Measurements from ENCODE around the gene MRPL9.

Gene MRPL9

DNA sequence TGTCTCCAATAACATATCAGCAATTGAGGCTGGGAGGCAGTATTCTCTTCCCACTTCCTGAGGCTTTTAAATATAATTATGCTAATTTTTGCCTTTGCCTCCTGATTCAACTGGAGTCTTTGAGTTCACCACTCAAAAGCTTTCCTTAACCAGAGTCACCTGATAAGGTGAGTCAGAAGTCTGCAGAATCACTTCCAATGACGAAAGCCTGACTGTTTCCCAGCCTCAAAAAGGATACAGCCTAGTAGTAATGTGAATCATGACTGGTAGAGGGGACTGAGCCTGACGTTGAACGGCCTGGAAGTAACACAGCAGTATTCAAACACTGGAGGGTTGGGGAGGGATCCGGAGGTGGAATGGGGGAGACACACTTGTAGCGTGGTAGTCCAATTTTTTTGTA, 10.4 kb upstream of the MRPL9 start:
- TF ChIP-seq NFIC (IDR thresholded peaks at IDR 0.05) = no peak
- TF ChIP-seq EGR1 (IDR thresholded peaks at IDR 0.05) = no peak
- TF ChIP-seq, protein P1, sequence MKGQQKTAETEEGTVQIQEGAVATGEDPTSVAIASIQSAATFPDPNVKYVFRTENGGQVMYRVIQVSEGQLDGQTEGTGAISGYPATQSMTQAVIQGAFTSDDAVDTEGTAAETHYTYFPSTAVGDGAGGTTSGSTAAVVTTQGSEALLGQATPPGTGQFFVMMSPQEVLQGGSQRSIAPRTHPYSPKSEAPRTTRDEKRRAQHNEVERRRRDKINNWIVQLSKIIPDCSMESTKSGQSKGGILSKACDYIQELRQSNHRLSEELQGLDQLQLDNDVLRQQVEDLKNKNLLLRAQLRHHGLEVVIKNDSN (IDR thresholded peaks at IDR 0.05) = no peak
- TF ChIP-seq EP300 (IDR thresholded peaks at IDR 0.05; ENCODE audit: borderline replicate concordance) = no peak
- TF ChIP-seq TCF12 (IDR thresholded peaks at IDR 0.05; ENCODE audit: low read depth) = no peak
- TF ChIP-seq ZBTB7A (IDR thresholded peaks at IDR 0.05; ENCODE audit: low read depth) = no peak
- TF ChIP-seq, protein P2, sequence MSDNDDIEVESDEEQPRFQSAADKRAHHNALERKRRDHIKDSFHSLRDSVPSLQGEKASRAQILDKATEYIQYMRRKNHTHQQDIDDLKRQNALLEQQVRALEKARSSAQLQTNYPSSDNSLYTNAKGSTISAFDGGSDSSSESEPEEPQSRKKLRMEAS (IDR thresholded peaks at IDR 0.05) = no peak
- no peak for TF ChIP-seq TEAD4 (IDR thresholded peaks at IDR 0.05)
- no peak for TF ChIP-seq CREB1 (IDR thresholded peaks at IDR 0.05; ENCODE audit: low read depth)
- no peak for TF ChIP-seq CEBPB (IDR thresholded peaks at IDR 0.05)
- no peak for TF ChIP-seq FOXM1 (IDR thresholded peaks at IDR 0.05; ENCODE audit: borderline replicate concordance, low read depth)
- TF ChIP-seq YY1 (IDR thresholded peaks at IDR 0.05; ENCODE audit: low read depth) = no peak
- TF ChIP-seq, protein P3, sequence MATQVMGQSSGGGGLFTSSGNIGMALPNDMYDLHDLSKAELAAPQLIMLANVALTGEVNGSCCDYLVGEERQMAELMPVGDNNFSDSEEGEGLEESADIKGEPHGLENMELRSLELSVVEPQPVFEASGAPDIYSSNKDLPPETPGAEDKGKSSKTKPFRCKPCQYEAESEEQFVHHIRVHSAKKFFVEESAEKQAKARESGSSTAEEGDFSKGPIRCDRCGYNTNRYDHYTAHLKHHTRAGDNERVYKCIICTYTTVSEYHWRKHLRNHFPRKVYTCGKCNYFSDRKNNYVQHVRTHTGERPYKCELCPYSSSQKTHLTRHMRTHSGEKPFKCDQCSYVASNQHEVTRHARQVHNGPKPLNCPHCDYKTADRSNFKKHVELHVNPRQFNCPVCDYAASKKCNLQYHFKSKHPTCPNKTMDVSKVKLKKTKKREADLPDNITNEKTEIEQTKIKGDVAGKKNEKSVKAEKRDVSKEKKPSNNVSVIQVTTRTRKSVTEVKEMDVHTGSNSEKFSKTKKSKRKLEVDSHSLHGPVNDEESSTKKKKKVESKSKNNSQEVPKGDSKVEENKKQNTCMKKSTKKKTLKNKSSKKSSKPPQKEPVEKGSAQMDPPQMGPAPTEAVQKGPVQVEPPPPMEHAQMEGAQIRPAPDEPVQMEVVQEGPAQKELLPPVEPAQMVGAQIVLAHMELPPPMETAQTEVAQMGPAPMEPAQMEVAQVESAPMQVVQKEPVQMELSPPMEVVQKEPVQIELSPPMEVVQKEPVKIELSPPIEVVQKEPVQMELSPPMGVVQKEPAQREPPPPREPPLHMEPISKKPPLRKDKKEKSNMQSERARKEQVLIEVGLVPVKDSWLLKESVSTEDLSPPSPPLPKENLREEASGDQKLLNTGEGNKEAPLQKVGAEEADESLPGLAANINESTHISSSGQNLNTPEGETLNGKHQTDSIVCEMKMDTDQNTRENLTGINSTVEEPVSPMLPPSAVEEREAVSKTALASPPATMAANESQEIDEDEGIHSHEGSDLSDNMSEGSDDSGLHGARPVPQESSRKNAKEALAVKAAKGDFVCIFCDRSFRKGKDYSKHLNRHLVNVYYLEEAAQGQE (IDR thresholded peaks at IDR 0.05; ENCODE audit: low read depth) = no peak
- no peak for TF ChIP-seq TAF1 (IDR thresholded peaks at IDR 0.05; ENCODE audit: low read depth)
- TF ChIP-seq RAD21 (IDR thresholded peaks at IDR 0.05; ENCODE audit: low read depth) = no peak

DNA sequence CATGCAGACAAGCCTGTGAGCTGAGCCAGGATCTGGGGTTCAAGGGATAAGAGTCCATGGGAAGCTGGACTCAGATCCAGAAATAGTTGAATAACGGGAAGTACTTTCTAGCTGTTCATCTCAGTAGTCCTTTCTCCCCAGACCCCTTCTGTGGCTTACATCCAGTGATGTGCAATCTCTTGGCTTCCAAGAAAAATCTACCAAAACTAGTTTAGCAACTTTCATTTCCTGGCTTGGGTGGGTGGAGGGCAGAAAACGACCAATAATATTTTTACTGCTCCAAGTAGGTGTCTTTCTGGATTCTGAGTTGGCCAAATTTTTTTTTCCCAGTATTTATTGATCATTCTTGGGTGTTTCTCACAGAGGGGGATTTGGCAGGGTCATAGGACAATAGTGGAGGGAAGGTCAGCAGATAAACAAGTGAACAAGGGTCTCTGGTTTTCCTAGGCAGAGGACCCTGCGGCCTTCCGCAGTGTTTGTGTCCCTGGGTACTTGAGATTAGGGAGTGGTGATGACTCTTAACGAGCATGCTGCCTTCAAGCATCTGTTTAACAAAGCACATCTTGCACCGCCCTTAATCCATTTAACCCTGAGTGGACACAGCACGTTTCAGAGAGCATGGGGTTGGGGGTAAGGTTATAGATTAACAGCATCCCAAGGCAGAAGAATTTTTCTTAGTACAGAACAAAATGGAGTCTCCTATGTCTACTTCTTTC, 5.2 kb upstream of the MRPL9 start:
- TF ChIP-seq NFIC (IDR thresholded peaks at IDR 0.05) = peak; percentile 53; the same call in 1 of the 2 replicates
- TF ChIP-seq CEBPB (IDR thresholded peaks at IDR 0.05) = peak; percentile 81

DNA sequence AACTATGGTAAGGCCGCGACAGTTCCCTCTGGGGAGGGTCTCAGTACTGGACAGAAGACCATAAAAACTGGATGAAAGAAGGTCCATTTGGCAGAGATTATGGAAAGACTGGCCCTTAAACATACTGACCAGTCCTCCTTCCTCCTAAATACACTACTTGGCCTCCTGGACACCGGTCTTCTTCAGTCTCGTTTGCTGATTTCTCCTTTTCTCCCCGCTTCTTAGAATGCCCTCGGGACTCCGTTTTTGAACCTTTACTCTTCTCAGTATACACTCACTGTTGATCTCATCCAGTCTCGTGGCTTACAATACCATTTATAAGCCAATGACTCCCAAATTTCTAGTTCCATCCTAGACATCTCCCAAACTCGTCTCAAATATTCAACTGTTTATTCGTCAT, 694 bp upstream of the MRPL9 start:
- TF ChIP-seq FOXM1 (IDR thresholded peaks at IDR 0.05; ENCODE audit: borderline replicate concordance, low read depth) (no peak), YY1 (IDR thresholded peaks at IDR 0.05; ENCODE audit: low read depth) (no peak), CEBPB (IDR thresholded peaks at IDR 0.05) (no peak), TEAD4 (IDR thresholded peaks at IDR 0.05) (no peak), EP300 (IDR thresholded peaks at IDR 0.05; ENCODE audit: borderline replicate concordance) (no peak), ZBTB7A (IDR thresholded peaks at IDR 0.05; ENCODE audit: low read depth) (no peak), TAF1 (IDR thresholded peaks at IDR 0.05; ENCODE audit: low read depth) (no peak), NFIC (IDR thresholded peaks at IDR 0.05) (no peak), TCF12 (IDR thresholded peaks at IDR 0.05; ENCODE audit: low read depth) (no peak), EGR1 (IDR thresholded peaks at IDR 0.05) (no peak), CREB1 (IDR thresholded peaks at IDR 0.05; ENCODE audit: low read depth) (no peak), RAD21 (IDR thresholded peaks at IDR 0.05; ENCODE audit: low read depth) (no peak)
- TF ChIP-seq, protein P1 (IDR thresholded peaks at IDR 0.05) = no peak
- TF ChIP-seq, protein P2 (IDR thresholded peaks at IDR 0.05) = no peak
- TF ChIP-seq, protein P3 (IDR thresholded peaks at IDR 0.05; ENCODE audit: low read depth) = no peak

DNA sequence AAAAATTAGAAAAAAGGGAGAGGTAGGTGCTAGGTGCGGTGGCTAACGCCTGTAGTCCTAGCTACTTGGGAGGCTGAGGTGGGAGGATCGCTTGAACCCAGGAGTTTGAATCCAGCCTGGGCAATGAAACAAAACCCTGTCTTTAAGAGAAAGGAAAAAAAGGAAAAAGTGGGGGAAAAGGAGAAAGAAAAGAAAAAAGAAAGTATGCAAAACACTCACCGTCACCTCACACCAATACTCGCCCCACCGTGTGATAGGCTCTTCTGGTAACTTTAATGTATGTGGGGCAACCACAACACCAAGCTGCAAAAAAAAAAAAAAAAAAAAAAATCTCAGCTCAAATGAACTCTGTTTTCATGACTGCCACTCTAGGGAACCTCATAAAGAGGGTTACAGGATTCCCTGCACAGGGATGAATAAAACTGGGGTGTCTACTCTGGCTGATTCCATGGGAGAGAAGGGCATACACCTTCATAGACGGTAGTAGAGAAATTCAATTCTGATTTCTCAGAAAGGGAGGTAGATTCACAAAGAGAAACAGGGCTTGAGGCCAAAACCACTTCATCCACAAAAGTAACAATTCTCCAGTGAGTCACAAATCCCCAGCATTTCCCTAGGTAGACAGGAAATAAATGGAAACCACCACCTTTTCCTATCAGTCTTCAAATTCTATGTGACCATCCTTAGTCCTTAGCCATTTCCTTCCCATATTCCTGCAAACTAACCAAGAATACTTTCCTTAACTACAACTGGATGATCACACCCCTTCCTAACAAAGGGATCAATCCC, 2.5 kb downstream of the MRPL9 start:
- TF ChIP-seq TEAD4 (IDR thresholded peaks at IDR 0.05) (no peak), CEBPB (IDR thresholded peaks at IDR 0.05) (no peak), EP300 (IDR thresholded peaks at IDR 0.05; ENCODE audit: borderline replicate concordance) (no peak), TCF12 (IDR thresholded peaks at IDR 0.05; ENCODE audit: low read depth) (no peak), CREB1 (IDR thresholded peaks at IDR 0.05; ENCODE audit: low read depth) (no peak), TAF1 (IDR thresholded peaks at IDR 0.05; ENCODE audit: low read depth) (no peak), FOXM1 (IDR thresholded peaks at IDR 0.05; ENCODE audit: borderline replicate concordance, low read depth) (no peak), RAD21 (IDR thresholded peaks at IDR 0.05; ENCODE audit: low read depth) (no peak), NFIC (IDR thresholded peaks at IDR 0.05) (no peak), ZBTB7A (IDR thresholded peaks at IDR 0.05; ENCODE audit: low read depth) (no peak), YY1 (IDR thresholded peaks at IDR 0.05; ENCODE audit: low read depth) (no peak), EGR1 (IDR thresholded peaks at IDR 0.05) (no peak)
- TF ChIP-seq, protein P1 (IDR thresholded peaks at IDR 0.05) = no peak
- TF ChIP-seq, protein P2 (IDR thresholded peaks at IDR 0.05) = no peak
- TF ChIP-seq, protein P3 (IDR thresholded peaks at IDR 0.05; ENCODE audit: low read depth) = no peak
